ENCODE data around the gene CHTOP. TPM values are rescaled to one million over a fixed set of nuclear protein-coding genes. Genes with fewer than 3 reads are reported as not detected.

The CHTOP gene
- total RNA-seq, 1 experiment from 2014 or later = 64.6 TPM

GRCh38 chr1:153610334-153610733, 23.5 kb upstream of the CHTOP start:
- no peak for DNase-seq
- H3K27ac ChIP-seq (ENCODE audit: low read length) = no peak overlapping the region
- H3K27me3 ChIP-seq (ENCODE audit: low read length) = no peaks in the 10 kb centered on the region
- no peaks in the 10 kb centered on the region for H3K9me3 ChIP-seq (ENCODE audit: low read length)
- no peak overlapping the region for H3K4me3 ChIP-seq (ENCODE audit: low read length)
- no peak overlapping the region for H3K4me2 ChIP-seq (ENCODE audit: low read depth, low read length, poor library complexity, severe bottlenecking)
- H3K79me2 ChIP-seq (ENCODE audit: low read length) = no peaks in the 10 kb centered on the region
- H2AFZ ChIP-seq (ENCODE audit: low read length) = no peak overlapping the region
- peaks cover 4% of the 10 kb centered on the region for H3K4me1 ChIP-seq (ENCODE audit: low read length)
- H3K9me2 ChIP-seq (replicated peaks; ENCODE audit: insufficient read depth, low read length) = no peaks in the 10 kb centered on the region
- H3K9ac ChIP-seq (ENCODE audit: low read length) = no peak overlapping the region
- no peaks in the 10 kb centered on the region for H3K36me3 ChIP-seq (ENCODE audit: insufficient read depth, low read length)
- no peaks in the 10 kb centered on the region for H4K20me1 ChIP-seq (ENCODE audit: insufficient read depth, low read depth, low read length)

GRCh38 chr1:153610811-153611301, 23.0 kb upstream of the CHTOP start:
- H3K9ac ChIP-seq (ENCODE audit: low read length) = no peak overlapping the region
- H3K27me3 ChIP-seq (ENCODE audit: low read length) = no peaks in the 10 kb centered on the region
- H3K4me1 ChIP-seq (ENCODE audit: low read length) = peaks cover 4% of the 10 kb centered on the region
- no peaks in the 10 kb centered on the region for H3K9me2 ChIP-seq (replicated peaks; ENCODE audit: insufficient read depth, low read length)
- H3K79me2 ChIP-seq (ENCODE audit: low read length) = no peaks in the 10 kb centered on the region
- no peak for DNase-seq
- no peaks in the 10 kb centered on the region for H4K20me1 ChIP-seq (ENCODE audit: insufficient read depth, low read depth, low read length)
- no peak overlapping the region for H2AFZ ChIP-seq (ENCODE audit: low read length)
- H3K9me3 ChIP-seq (ENCODE audit: low read length) = no peaks in the 10 kb centered on the region
- no peak overlapping the region for H3K4me3 ChIP-seq (ENCODE audit: low read length)
- H3K4me2 ChIP-seq (ENCODE audit: low read depth, low read length, poor library complexity, severe bottlenecking) = no peak overlapping the region
- H3K27ac ChIP-seq (ENCODE audit: low read length) = no peak overlapping the region
- H3K36me3 ChIP-seq (ENCODE audit: insufficient read depth, low read length) = no peaks in the 10 kb centered on the region

GRCh38 chr1:153611356-153611755, 22.5 kb upstream of the CHTOP start:
- H3K4me1 ChIP-seq (ENCODE audit: low read length) = peaks cover 4% of the 10 kb centered on the region
- H3K36me3 ChIP-seq (ENCODE audit: insufficient read depth, low read length) = no peaks in the 10 kb centered on the region
- no peaks in the 10 kb centered on the region for H3K9me3 ChIP-seq (ENCODE audit: low read length)
- H3K9me2 ChIP-seq (replicated peaks; ENCODE audit: insufficient read depth, low read length) = no peaks in the 10 kb centered on the region
- H3K4me3 ChIP-seq (ENCODE audit: low read length) = no peak overlapping the region
- H3K79me2 ChIP-seq (ENCODE audit: low read length) = no peaks in the 10 kb centered on the region
- no peak overlapping the region for H3K9ac ChIP-seq (ENCODE audit: low read length)
- H2AFZ ChIP-seq (ENCODE audit: low read length) = no peak overlapping the region
- no peak overlapping the region for H3K4me2 ChIP-seq (ENCODE audit: low read depth, low read length, poor library complexity, severe bottlenecking)
- H3K27ac ChIP-seq (ENCODE audit: low read length) = no peak overlapping the region
- DNase-seq = no peak
- no peaks in the 10 kb centered on the region for H4K20me1 ChIP-seq (ENCODE audit: insufficient read depth, low read depth, low read length)
- H3K27me3 ChIP-seq (ENCODE audit: low read length) = no peaks in the 10 kb centered on the region

- Histone ChIP-seq H3K4me1 (ENCODE audit: low read length) (peaks cover 4% of the 10 kb centered on the region), H3K27me3 (ENCODE audit: low read length) (no peaks in the 10 kb centered on the region), H3K9me2 (replicated peaks; ENCODE audit: insufficient read depth, low read length) (no peaks in the 10 kb centered on the region), H3K4me2 (ENCODE audit: low read depth, low read length, poor library complexity, severe bottlenecking) (no peak overlapping the region), H3K9me3 (ENCODE audit: low read length) (no peaks in the 10 kb centered on the region), H3K36me3 (ENCODE audit: insufficient read depth, low read length) (no peaks in the 10 kb centered on the region), H3K27ac (ENCODE audit: low read length) (no peak overlapping the region), H2AFZ (ENCODE audit: low read length) (no peak overlapping the region), H4K20me1 (ENCODE audit: insufficient read depth, low read depth, low read length) (no peaks in the 10 kb centered on the region), H3K4me3 (ENCODE audit: low read length) (no peak overlapping the region), H3K9ac (ENCODE audit: low read length) (no peak overlapping the region), H3K79me2 (ENCODE audit: low read length) (no peaks in the 10 kb centered on the region)
- DNase-seq = no peak
These were observed 21.6 kb upstream of the CHTOP start for GRCh38 chr1:153612111-153612754.

- no peaks in the 10 kb centered on the region for H3K27me3 ChIP-seq (ENCODE audit: low read length)
- H3K9me2 ChIP-seq (replicated peaks; ENCODE audit: insufficient read depth, low read length) = no peaks in the 10 kb centered on the region
- no peak within 1 kb of the TSS for H3K9ac ChIP-seq (ENCODE audit: low read length)
- no peak within 1 kb of the TSS for H2AFZ ChIP-seq (ENCODE audit: low read length)
- H3K4me3 ChIP-seq (ENCODE audit: low read length) = no peak within 1 kb of the TSS
- H3K36me3 ChIP-seq (ENCODE audit: insufficient read depth, low read length) = no peaks in the 10 kb centered on the region
- no peaks in the 10 kb centered on the region for H3K9me3 ChIP-seq (ENCODE audit: low read length)
- H3K27ac ChIP-seq (ENCODE audit: low read length) = no peak within 1 kb of the TSS
- DNase-seq = no peak
- no peaks in the 10 kb centered on the region for H3K79me2 ChIP-seq (ENCODE audit: low read length)
- no peak within 1 kb of the TSS for H3K4me2 ChIP-seq (ENCODE audit: low read depth, low read length, poor library complexity, severe bottlenecking)
- peaks cover under 1% of the 10 kb centered on the region; the same call in 1 of the 2 replicates for H3K4me1 ChIP-seq (ENCODE audit: low read length)
- H4K20me1 ChIP-seq (ENCODE audit: insufficient read depth, low read depth, low read length) = no peaks in the 10 kb centered on the region
These were observed 21.0 kb upstream of the CHTOP start, which contains the start of gene S100A16 for GRCh38 chr1:153612755-153613331. Gene S100A16, minus strand, starts transcription at chr1:153613137. Its CDS starts 4,986 bp downstream, at chr1:153608151.

GRCh38 chr1:153613406-153613805, 20.5 kb upstream of the CHTOP start:
- no peaks in the 10 kb centered on the region for H3K79me2 ChIP-seq (ENCODE audit: low read length)

GRCh38 chr1:153614189-153614900, 19.5 kb upstream of the CHTOP start:
- Histone ChIP-seq H3K36me3 (ENCODE audit: insufficient read depth, low read length) (no peaks in the 10 kb centered on the region), H3K9me2 (replicated peaks; ENCODE audit: insufficient read depth, low read length) (no peaks in the 10 kb centered on the region), H2AFZ (ENCODE audit: low read length) (no peak overlapping the region), H4K20me1 (ENCODE audit: insufficient read depth, low read depth, low read length) (no peaks in the 10 kb centered on the region), H3K9me3 (ENCODE audit: low read length) (no peaks in the 10 kb centered on the region), H3K4me3 (ENCODE audit: low read length) (no peak overlapping the region), H3K27ac (ENCODE audit: low read length) (no peak overlapping the region), H3K9ac (ENCODE audit: low read length) (no peak overlapping the region), H3K79me2 (ENCODE audit: low read length) (no peaks in the 10 kb centered on the region), H3K4me1 (ENCODE audit: low read length) (no peaks in the 10 kb centered on the region), H3K27me3 (ENCODE audit: low read length) (no peaks in the 10 kb centered on the region), H3K4me2 (ENCODE audit: low read depth, low read length, poor library complexity, severe bottlenecking) (no peak overlapping the region)
- no peak for DNase-seq

More at GRCh38 chr1:153613406-153613805, 20.5 kb upstream of the CHTOP start:
- DNase-seq = no peak
- Histone ChIP-seq H2AFZ (ENCODE audit: low read length) (no peak overlapping the region), H3K27me3 (ENCODE audit: low read length) (no peaks in the 10 kb centered on the region), H3K9me3 (ENCODE audit: low read length) (no peaks in the 10 kb centered on the region), H3K9me2 (replicated peaks; ENCODE audit: insufficient read depth, low read length) (no peaks in the 10 kb centered on the region), H3K4me3 (ENCODE audit: low read length) (no peak overlapping the region), H3K9ac (ENCODE audit: low read length) (no peak overlapping the region), H3K4me1 (ENCODE audit: low read length) (no peaks in the 10 kb centered on the region), H4K20me1 (ENCODE audit: insufficient read depth, low read depth, low read length) (no peaks in the 10 kb centered on the region), H3K27ac (ENCODE audit: low read length) (no peak overlapping the region), H3K36me3 (ENCODE audit: insufficient read depth, low read length) (no peaks in the 10 kb centered on the region), H3K4me2 (ENCODE audit: low read depth, low read length, poor library complexity, severe bottlenecking) (no peak overlapping the region)

- Histone ChIP-seq H3K36me3 (ENCODE audit: insufficient read depth, low read length) (no peaks in the 10 kb centered on the region), H4K20me1 (ENCODE audit: insufficient read depth, low read depth, low read length) (no peaks in the 10 kb centered on the region), H3K27me3 (ENCODE audit: low read length) (no peaks in the 10 kb centered on the region), H3K9ac (ENCODE audit: low read length) (no peak overlapping the region), H3K9me2 (replicated peaks; ENCODE audit: insufficient read depth, low read length) (no peaks in the 10 kb centered on the region), H3K27ac (ENCODE audit: low read length) (no peak overlapping the region), H3K4me3 (ENCODE audit: low read length) (no peak overlapping the region), H3K9me3 (ENCODE audit: low read length) (no peaks in the 10 kb centered on the region), H3K4me2 (ENCODE audit: low read depth, low read length, poor library complexity, severe bottlenecking) (no peak overlapping the region), H2AFZ (ENCODE audit: low read length) (no peak overlapping the region), H3K79me2 (ENCODE audit: low read length) (no peaks in the 10 kb centered on the region), H3K4me1 (ENCODE audit: low read length) (no peaks in the 10 kb centered on the region)
- DNase-seq = no peak
These were observed 19.0 kb upstream of the CHTOP start for GRCh38 chr1:153614906-153615305.

Data from Karpas-422 (cell line).